Neural cell (in vitro differentiated cells): ENCODE data around the gene FOXL1. TPM values are rescaled to one million over a fixed set of nuclear protein-coding genes. Genes with fewer than 3 reads are reported as not detected.

Source experiments
- H2AFZ ChIP-seq: fragments of 200-600, 300-800 bp; sonication (generic), shearing (Covaris generic); 2 replicates; pipeline ENCODE4 v1.6.0; 2014; ENCODE audit warnings: low read depth, mild to moderate bottlenecking, antibody characterized with exemption, low read length, moderate library complexity
- H3F3A ChIP-seq: fragments of 200-600 bp; shearing (Covaris generic); 2 replicates; pipeline ENCODE4 v1.6.1; 2016; ENCODE audit warnings: mild to moderate bottlenecking, moderate library complexity, mixed read lengths, antibody characterized with exemption, low read length; ENCODE audit not compliant: insufficient read depth, poor library complexity, severe bottlenecking
- H3K27ac ChIP-seq: fragments of 200-600, 300-800 bp; sonication (generic), shearing (Covaris generic); 2 replicates; pipeline ENCODE4 v1.5.1; 2014; ENCODE audit warnings: mild to moderate bottlenecking, low read length, moderate library complexity
- H3K27me3 ChIP-seq: fragments of 300-800, 200-600 bp; sonication (generic), shearing (Covaris generic); 2 replicates; pipeline ENCODE4 v1.6.0; 2014; ENCODE audit warnings: mild to moderate bottlenecking, low read depth, low read length, moderate library complexity; ENCODE audit not compliant: insufficient read depth
- H3K36me3 ChIP-seq: fragments of 300-800, 200-600 bp; sonication (generic), shearing (Covaris generic); 2 replicates; pipeline ENCODE4 v1.5.1; 2014; ENCODE audit warnings: mild to moderate bottlenecking, antibody characterized with exemption, low read length, moderate library complexity; ENCODE audit not compliant: insufficient read depth
- H3K4me2 ChIP-seq: fragments of 300-800, 200-600 bp; sonication (generic), shearing (Covaris generic); 2 replicates; pipeline ENCODE4 v1.6.0; 2014; ENCODE audit warnings: mild to moderate bottlenecking, low read length
- H3K4me3 ChIP-seq: fragments of 300-800, 200-600 bp; sonication (generic), shearing (Covaris generic); 2 replicates; pipeline ENCODE4 v1.5.1; 2014; ENCODE audit warnings: mild to moderate bottlenecking, low read length, moderate library complexity
- H3K79me2 ChIP-seq: fragments of 200-600 bp; shearing (Covaris generic); replicated peaks from 2 replicates; pipeline ENCODE4 v1.6.0; 2014; ENCODE audit warnings: mild to moderate bottlenecking, low read length, moderate library complexity; ENCODE audit not compliant: insufficient read depth
- H3K9ac ChIP-seq: fragments of 300-800, 200-600 bp; sonication (generic), shearing (Covaris generic); 2 replicates; pipeline ENCODE4 v1.6.1; 2016; ENCODE audit warnings: mild to moderate bottlenecking, low read length, mixed read lengths
- H3K9me2 ChIP-seq: fragments of 200-600 bp; shearing (Covaris generic); 2 replicates; pipeline ENCODE4 v1.6.1; 2016; ENCODE audit warnings: mild to moderate bottlenecking, low read length, mixed read lengths; ENCODE audit not compliant: insufficient read depth
- H3K9me3 ChIP-seq: fragments of 200-600, 300-800 bp; sonication (generic), shearing (Covaris generic); 2 replicates; pipeline ENCODE4 v1.6.1; 2016; ENCODE audit warnings: mild to moderate bottlenecking, mixed run types, low read length, moderate library complexity, mixed read lengths
- H4K20me1 ChIP-seq: fragments of 200-600 bp; shearing (Covaris generic); 2 replicates; pipeline ENCODE4 v1.6.1; 2016; ENCODE audit warnings: mild to moderate bottlenecking, mixed run types; ENCODE audit not compliant: insufficient read depth
- EP300 ChIP-seq: fragments of 450-650 bp; conservative IDR thresholded peaks from 2 replicates; pipeline ENCODE4 v1.6.1; 2014; ENCODE audit warnings: antibody characterized with exemption, mild to moderate bottlenecking, moderate library complexity; ENCODE audit not compliant: poor library complexity, severe bottlenecking
- EZH2 ChIP-seq: fragments of 200-600, 300-800 bp; shearing (Covaris generic), sonication (generic); IDR thresholded peaks from 2 replicates; pipeline ENCODE4 v1.6.1; 2014; ENCODE audit warnings: antibody characterized with exemption, low read length, borderline replicate concordance, mild to moderate bottlenecking; ENCODE audit not compliant: insufficient read depth, poor library complexity, severe bottlenecking
- MXI1 ChIP-seq: fragments of 450-650 bp; conservative IDR thresholded peaks from 2 replicates; pipeline ENCODE4 v1.6.1; 2014; ENCODE audit warnings: antibody characterized with exemption, mild to moderate bottlenecking; ENCODE audit not compliant: poor library complexity, severe bottlenecking
- POLR2AphosphoS5 ChIP-seq: IDR thresholded peaks from 2 replicates; pipeline ENCODE4 v1.6.1; 2012
- RAD21 ChIP-seq: fragments of 450-650 bp; conservative IDR thresholded peaks from 2 replicates; pipeline ENCODE4 v1.6.1; 2014; ENCODE audit warnings: antibody characterized with exemption, mild to moderate bottlenecking, moderate library complexity
- SMC3 ChIP-seq: fragments of 450-650 bp; conservative IDR thresholded peaks from 2 replicates; pipeline ENCODE4 v1.6.1; 2014; ENCODE audit warnings: antibody characterized with exemption, mild to moderate bottlenecking, moderate library complexity; ENCODE audit not compliant: poor library complexity
- TAF1 ChIP-seq: IDR thresholded peaks from 2 replicates; pipeline ENCODE4 v1.6.1; 2012; ENCODE audit warnings: low read depth
- polyA plus RNA-seq: library from polyadenylated mRNA; depleted of rRNA; stranded (reverse); fragments of >200 nt; gene quantifications from 2 replicates; pipeline ENCODE4 v1.2.3, GENCODE V29; 2014
- TF ChIP-seq, protein P1 (sequence below): fragments of 450-650 bp; IDR thresholded peaks from 2 replicates; pipeline ENCODE4 v1.5.1; 2014; ENCODE audit warnings: antibody characterized with exemption, mild to moderate bottlenecking, moderate library complexity; ENCODE audit not compliant: poor library complexity, severe bottlenecking
- TF ChIP-seq, protein P2 (sequence below): IDR thresholded peaks from 2 replicates; pipeline ENCODE4 v1.6.1; 2012; ENCODE audit warnings: borderline replicate concordance

The FOXL1 gene
- polyA plus RNA-seq, 1 donor from 2014 or later = 0.07 TPM

DNA sequence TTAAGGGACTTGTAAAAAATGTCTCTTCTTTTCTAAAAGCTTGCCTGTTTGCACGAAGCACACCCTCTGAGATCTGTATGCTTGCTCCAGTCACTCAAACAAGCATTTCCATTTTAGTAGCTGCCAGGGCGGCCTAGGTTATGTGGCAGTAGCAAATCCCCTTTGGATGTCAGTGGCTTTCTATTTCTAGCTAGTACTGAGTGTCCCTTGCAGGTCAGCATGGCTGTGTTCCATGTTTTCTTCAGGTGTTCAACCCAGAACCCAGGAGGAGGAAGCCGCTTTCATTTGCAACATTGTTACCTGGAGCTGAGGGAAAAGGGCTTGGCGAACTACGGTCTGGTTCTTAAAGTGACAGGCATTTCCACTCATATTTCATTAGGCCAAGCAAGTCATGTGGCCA, 36.4 kb downstream of the FOXL1 start:
- no peak overlapping the region for H2AFZ ChIP-seq

DNA sequence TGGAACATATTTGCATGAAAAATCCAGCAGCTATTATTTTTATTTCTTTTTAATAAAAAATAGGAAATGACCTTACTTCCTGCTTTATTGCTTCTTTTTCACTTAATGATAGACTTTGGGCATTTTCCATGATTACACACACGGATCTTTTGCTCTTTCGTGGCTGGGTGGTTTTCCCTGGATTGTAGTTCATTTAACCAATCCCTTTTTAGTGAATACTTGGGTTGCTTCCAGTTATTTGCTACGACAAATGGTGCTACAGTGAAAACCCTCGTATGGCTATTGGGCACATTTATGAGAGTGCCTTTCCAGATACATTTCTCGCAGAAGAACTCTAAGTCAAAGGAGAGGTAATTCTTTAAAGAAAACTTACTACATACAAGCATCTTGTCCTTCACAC, 38.6 kb downstream of the FOXL1 start:
- Histone ChIP-seq H3K79me2 (no peaks in the 10 kb centered on the region), H3K4me2 (no peak overlapping the region), H3K36me3 (no peaks in the 10 kb centered on the region), H4K20me1 (no peaks in the 10 kb centered on the region), H3K27ac (no peak overlapping the region), H3K9ac (no peak overlapping the region), H3K4me3 (no peak overlapping the region), H3K9me3 (no peaks in the 10 kb centered on the region), H2AFZ (no peak overlapping the region), H3K9me2 (no peaks in the 10 kb centered on the region), H3F3A (no peaks in the 10 kb centered on the region), H3K27me3 (no peaks in the 10 kb centered on the region)
- TF ChIP-seq EP300 = no peak
- no peak for TF ChIP-seq RAD21
- TF ChIP-seq, protein P1, sequence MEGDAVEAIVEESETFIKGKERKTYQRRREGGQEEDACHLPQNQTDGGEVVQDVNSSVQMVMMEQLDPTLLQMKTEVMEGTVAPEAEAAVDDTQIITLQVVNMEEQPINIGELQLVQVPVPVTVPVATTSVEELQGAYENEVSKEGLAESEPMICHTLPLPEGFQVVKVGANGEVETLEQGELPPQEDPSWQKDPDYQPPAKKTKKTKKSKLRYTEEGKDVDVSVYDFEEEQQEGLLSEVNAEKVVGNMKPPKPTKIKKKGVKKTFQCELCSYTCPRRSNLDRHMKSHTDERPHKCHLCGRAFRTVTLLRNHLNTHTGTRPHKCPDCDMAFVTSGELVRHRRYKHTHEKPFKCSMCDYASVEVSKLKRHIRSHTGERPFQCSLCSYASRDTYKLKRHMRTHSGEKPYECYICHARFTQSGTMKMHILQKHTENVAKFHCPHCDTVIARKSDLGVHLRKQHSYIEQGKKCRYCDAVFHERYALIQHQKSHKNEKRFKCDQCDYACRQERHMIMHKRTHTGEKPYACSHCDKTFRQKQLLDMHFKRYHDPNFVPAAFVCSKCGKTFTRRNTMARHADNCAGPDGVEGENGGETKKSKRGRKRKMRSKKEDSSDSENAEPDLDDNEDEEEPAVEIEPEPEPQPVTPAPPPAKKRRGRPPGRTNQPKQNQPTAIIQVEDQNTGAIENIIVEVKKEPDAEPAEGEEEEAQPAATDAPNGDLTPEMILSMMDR = no peak
- no peak for TF ChIP-seq SMC3
- TF ChIP-seq POLR2AphosphoS5 = no peak
- no peak for TF ChIP-seq EZH2
- no peak for TF ChIP-seq TAF1
- TF ChIP-seq MXI1 = no peak
- TF ChIP-seq, protein P2, sequence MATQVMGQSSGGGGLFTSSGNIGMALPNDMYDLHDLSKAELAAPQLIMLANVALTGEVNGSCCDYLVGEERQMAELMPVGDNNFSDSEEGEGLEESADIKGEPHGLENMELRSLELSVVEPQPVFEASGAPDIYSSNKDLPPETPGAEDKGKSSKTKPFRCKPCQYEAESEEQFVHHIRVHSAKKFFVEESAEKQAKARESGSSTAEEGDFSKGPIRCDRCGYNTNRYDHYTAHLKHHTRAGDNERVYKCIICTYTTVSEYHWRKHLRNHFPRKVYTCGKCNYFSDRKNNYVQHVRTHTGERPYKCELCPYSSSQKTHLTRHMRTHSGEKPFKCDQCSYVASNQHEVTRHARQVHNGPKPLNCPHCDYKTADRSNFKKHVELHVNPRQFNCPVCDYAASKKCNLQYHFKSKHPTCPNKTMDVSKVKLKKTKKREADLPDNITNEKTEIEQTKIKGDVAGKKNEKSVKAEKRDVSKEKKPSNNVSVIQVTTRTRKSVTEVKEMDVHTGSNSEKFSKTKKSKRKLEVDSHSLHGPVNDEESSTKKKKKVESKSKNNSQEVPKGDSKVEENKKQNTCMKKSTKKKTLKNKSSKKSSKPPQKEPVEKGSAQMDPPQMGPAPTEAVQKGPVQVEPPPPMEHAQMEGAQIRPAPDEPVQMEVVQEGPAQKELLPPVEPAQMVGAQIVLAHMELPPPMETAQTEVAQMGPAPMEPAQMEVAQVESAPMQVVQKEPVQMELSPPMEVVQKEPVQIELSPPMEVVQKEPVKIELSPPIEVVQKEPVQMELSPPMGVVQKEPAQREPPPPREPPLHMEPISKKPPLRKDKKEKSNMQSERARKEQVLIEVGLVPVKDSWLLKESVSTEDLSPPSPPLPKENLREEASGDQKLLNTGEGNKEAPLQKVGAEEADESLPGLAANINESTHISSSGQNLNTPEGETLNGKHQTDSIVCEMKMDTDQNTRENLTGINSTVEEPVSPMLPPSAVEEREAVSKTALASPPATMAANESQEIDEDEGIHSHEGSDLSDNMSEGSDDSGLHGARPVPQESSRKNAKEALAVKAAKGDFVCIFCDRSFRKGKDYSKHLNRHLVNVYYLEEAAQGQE = no peak

More for the DNA sequence above, 36.4 kb downstream of the FOXL1 start:
- no peaks in the 10 kb centered on the region for H3K9me2 ChIP-seq
- no peaks in the 10 kb centered on the region for H3K79me2 ChIP-seq
- no peak overlapping the region for H3K27ac ChIP-seq
- H3K27me3 ChIP-seq = no peaks in the 10 kb centered on the region
- no peaks in the 10 kb centered on the region for H4K20me1 ChIP-seq
- H3K9me3 ChIP-seq = no peaks in the 10 kb centered on the region
- TF ChIP-seq EZH2 (no peak), POLR2AphosphoS5 (no peak), TAF1 (no peak)
- no peak overlapping the region for H3K4me3 ChIP-seq
- no peaks in the 10 kb centered on the region for H3K36me3 ChIP-seq
- H3K4me2 ChIP-seq = no peak overlapping the region
- no peak overlapping the region for H3K9ac ChIP-seq
- no peaks in the 10 kb centered on the region for H3F3A ChIP-seq
